ENCODE measurements around the gene ETHE1. TPM values are rescaled to one million over a fixed set of nuclear protein-coding genes. Genes with fewer than 3 reads are reported as not detected.

Gene ETHE1
- total and polyA plus RNA-seq, 2 of the 8 experiments (the other 6 are each of a cell fraction or from before 2014, with no cell fraction given), result 19.9 to 96.0 TPM

GRCh38 chr19:43570174-43570791, 43.3 kb upstream of the ETHE1 start (continued):
- TF ChIP-seq NANOG (IDR thresholded peaks at IDR 0.05; ENCODE audit: insufficient read depth, low read depth, low read length, poor library complexity, severe bottlenecking), result peak; percentile 41

All from H1 (cell line).